NK-92 (cell line): ENCODE data around the gene PSMG3.
"Not testable (repeated sequence)": the region's sequence is repeated elsewhere in the genome, so short reads cannot be mapped to it uniquely, and the experiment has no call there.

ENCODE experiments used
- DNase-seq: peaks from one replicate; lab custom pipeline; 2025; ENCODE audit not compliant: unreplicated experiment; lab: John Stamatoyannopoulos, UW

PSMG3 gene

DNA sequence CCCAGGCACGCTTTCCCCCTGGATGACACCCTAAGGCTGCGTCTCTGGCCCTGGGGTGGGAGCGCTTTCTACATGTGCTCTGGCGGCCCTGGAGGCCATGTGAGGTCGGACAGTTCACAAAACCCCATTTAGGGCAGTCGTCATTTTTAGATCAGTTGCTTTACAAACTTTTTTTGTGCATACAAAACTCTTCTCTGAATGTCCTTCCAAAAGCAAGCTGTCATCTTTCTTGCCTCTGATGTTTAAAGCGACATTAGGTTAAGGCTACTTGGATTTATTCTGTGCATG lies 33.4 kb downstream of the PSMG3 start:
- DNase-seq: no peak

DNA sequence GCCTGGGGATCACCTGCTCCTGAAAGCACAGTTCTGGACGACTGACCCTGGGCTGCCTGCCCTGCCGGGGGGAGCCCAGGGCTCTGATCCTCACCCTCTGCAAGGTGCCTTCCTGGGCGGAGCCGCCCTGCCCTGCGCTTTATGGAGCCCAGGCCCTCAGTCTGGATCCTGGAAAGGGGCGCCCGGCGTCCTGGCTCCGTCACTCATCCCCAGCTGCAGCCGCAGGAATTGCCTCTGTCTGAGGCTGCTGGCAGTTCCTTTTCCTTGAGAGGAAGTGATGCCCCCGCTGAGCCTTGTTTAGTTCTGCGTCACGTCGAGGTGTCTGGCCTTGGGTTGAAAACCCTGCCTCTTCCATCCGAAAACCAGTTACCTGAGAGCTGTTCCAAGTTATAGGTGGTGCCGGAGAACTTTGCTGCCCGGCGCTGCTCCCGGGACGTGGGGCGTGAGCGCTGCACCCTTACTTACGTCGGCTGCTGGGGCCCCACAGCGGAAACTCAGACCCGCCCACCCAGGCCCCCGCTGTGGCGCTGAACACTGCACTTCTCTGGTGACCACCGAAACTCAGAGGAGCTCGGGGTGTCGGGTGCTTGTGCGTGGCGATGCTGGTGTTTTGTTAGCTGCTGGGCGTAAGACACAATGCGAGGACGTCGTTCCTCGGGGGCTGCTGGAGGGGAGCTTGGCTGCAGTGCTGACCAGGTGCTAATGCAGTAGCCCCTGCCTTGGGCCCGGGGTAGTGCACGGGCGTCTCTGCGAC lies 34.0 kb downstream of the PSMG3 start:
- DNase-seq: no peak

DNA sequence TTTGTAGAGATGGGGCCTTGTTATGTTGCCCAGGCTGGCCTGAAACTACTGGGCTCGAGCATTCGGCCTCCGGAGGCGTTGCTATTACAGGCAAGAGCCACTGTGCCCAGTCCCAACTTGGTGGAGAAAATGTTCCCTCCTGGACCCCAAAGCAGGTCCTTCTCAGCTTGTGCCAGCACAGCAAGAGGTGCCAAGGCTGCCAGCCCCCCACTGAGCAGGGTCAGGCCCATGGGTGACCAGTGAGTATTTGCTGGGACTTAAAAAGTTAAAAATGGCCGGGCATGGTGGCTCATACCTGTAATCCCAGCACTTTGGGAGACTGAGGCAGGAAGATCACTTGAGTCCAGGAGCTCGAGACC lies 34.8 kb downstream of the PSMG3 start:
- DNase-seq: no peak

DNA sequence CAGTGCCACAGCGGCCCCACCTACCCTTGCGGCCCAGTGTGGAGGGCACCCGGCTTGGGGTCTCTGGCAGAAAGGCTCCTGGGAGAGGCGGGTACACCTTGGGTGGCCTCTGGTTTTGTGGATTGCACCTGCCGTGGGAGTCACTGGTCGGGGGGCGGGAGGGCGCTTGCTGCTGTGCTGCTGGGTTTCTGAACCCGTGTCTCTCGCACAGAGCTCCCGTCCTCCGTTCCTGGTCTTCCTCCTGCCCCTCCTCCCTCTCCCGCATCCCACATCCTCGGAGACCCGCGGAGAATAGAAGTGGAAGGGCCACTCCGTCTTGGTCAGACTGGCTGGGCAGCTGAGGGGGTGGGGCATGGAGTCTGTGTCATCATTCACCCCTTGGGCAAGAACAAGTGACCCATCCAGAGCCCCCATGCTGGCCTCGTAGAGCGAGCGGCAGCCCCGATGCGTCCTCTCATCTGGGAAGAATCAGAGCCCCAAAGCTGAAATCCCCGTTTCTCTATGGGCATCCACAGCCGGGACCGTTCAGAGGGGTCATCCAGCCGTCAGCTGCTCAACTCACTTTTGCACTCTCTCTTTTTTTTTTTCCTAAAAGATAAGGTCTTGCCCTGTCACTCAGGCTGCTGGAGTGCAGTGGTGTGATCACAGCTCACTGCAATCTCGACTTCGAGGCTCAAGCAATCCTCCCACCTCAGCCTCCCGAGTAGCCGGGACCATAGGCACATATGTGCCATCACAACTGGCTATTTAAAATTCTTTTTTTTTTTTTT lies 35.3 kb downstream of the PSMG3 start:
- no peak for DNase-seq

DNA sequence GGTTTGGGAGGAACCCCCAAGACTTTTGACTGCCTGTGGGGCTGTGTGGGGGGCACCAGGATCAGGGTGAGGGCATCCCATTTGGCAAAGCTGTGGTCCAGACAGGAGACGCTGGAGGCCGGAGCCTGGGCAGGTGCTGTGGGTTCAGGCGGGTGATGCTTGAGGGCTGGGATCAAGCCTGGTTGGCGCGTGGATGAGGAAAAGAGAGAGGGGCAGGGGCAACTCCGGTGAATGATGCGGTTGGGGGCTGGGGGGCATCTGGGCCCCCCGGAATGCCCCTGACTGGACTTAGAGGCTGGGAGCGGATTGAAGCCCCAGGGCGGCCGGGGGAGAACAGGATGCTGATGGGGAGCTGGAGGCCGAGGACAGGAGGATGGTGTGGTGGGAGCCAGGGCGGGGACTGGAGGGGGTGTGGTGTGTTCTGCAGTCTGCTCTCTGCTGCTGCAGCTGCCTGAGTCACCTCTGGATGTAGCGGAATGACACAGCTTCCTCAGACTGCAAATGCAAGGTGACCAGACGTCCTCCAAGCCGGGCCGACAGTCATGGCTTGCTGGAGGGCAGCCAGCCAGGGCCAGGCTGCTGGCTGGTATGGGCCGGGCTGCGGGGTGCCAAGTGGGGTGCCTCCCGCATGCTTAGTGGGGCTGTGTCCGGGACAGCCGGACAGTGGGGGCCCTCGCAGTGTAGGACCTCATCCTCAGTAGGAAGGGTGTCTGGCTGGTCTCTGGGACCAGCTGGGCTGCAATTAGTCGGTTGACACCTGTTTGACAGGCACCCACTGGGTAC lies 36.1 kb downstream of the PSMG3 start:
- DNase-seq: no peak

DNA sequence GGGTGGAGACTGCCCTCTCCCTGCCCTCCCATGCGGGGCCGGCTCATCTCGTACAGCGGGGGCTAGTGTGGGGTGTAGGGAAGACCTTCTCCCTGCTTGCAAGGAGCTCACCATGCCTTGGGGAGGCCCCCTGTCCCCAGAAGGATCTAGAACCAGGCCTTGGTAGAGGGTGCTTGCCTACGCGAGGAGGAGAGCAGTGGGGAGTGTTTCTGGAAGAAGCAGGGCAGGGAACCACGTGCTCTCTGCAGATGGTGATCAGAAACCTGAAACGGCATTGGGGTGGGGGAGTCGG lies 36.6 kb downstream of the PSMG3 start:
- DNase-seq: no peak

DNA sequence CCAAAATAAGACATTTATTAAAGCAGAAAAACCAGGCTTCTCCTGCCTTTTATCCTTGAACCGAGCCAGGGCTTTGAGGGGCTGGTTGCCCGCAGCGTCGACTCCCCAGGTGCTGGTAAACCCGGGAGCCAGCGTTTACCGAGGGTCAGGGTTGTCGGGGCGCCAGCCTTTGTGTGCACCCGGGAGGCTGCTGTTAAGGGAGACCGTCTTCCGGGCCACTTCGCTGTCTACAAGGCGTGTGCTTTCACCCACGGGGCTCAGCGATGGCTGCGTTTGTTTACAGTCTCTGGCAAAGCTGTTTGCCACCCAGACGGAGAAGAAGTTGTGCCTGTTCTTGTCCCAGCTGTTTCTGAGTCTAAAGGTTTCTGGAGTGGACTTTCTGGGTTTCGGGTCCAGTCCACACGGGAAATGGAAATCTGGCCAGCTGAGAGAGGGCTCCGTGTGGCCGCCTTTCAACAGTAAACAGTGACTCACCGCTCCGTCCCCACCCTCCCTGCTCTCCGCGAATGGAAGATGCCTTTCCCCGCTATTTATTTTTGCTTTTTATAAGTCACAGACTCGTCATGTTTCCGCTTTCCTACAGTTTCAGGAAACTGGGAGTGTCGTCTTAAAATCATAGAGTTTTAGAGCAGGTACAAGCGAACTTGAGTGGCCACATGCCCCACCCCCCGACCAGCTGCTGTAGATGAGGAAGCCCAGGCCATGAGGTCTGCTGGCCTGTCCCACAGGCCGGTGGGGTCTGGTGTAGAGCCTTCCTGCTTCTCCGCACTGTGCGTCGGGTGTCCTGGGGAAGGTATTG lies 37.2 kb downstream of the PSMG3 start:
- no peak for DNase-seq

DNA sequence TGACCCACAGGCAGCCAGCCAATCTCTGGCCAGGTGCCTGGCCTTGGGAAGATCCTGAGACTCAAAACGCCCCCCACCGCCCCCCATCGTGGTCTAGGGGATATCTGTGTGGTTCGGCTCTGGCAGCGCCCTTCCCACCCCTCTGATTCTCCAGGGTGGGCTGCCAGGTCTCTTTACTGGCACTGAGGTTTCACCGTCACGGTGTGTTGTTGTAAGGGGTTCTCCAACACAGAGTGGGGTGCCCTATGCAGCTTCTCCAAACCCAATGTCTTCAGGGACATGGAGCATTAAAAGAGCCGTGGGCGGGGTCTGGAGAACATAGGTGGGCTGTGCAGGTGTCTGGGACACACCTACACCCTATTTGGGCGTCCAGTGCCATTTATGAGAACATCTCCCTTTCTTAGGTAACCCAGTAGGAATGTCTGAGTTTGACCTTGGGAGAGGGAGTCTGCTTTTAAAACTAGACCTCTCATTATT lies 37.8 kb downstream of the PSMG3 start:
- DNase-seq: no peak

DNA sequence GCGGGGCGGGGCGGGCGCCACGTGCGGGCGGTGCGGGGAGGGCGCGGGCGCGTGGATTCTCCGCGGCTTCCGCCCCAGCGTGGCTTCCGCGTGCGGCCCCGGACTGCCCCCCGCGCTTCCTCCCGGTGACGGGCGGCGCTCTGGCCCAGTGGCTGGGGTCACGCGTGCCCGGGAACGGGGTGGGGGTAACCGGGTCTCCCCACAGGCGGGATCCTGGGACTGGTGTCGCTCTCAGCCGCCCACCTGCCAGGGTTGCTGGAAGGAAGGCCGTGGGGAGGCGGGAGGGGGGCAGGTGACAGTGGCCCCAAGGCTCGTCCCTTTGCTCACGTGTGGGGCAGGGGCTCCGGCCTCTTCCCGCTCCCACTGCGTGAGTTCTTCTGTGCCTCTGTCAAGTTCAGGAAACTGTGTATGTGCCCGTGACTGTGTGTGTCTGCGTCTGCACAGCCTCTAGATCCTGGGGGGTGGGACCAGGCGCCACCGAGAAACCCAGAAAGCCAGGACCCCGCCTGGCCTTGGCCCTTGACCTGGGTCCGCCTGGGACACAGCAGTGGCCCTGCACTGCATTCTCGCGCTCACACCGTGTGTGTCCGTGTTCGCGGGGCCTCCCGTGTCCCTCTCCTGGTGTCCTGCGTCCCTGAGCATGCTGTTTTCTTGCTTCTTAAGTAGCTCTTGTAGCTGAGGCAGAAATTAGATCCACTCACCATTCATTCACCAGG lies 38.4 kb downstream of the PSMG3 start:
- DNase-seq: no peak

DNA sequence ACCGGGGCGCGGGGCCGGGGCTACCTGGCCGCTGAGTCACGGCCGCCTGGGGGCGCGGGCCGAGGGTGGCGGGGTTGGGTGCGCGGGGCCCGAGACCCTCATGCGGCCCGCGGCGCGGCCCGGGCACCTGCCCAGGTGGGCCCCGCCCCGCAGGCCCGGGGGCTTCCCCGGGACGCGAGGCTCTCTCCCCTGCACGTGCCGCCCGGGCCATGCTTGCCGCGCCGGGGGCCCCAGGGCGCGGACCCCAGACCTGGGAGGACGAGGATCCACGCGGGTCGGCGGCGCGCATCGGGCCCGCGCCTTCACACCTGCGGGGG lies 38.9 kb downstream of the PSMG3 start:
- no peak for DNase-seq

DNA sequence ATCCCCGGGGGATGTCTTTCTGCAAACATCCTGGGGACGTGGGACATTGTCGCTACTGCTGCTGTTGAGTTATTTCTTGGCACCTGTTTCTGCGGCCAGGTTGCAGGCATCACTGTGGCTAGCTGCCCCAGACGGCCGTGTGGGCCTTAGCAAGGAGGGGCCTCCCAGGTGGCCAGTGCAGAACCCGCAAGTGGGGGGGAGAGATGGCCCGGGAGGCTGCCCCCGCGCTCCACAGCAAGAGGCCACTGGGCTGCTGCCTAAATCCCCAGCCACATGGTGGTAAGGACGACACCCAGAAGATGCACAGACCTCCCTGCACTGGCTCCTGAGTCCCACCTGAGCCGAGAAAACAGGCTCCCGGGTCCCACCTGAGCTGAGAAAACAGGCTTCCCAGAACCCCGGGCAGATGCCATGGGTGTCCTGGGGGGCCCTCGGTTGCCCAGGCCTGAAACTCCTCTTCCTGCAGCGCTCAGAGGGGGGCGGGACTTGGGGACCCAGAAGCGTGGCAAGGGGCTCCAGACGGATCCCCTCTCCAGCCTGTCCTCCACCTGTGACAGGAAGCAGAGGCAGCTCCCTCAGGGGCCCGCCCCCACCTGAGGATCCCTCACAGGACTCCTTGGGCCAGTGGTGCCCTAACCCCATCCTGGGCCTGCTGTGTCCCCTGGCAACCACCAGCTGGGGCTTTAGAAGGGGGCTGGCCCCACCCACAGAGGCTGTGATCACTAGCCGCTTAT lies 40.3 kb downstream of the PSMG3 start:
- DNase-seq: no peak

DNA sequence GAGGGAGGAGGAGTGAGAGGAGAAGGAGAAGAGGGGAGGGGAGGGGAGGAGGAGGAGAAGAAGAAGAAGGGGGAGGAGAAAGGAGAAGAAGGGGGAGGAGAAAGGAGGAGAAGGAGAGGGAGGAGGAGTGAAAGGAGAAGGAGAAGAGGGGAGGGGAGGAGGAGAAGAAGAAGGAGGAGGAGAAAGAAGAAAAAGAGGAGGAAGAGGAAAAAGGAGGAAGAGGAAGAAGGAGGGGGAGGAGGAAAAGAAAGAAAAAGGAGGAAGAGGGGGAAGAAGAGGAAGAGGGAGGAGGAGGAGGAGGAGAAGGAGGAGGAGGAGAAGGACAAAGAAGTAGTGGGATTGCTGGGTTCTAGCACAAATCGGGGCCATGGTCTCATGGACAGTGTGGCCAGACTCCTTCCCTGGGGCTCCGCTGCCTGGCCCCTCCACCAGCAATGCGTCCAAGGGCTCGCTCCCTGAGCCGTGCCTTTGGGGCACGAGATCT lies 43.5 kb downstream of the PSMG3 start:
- DNase-seq: no peak

DNA sequence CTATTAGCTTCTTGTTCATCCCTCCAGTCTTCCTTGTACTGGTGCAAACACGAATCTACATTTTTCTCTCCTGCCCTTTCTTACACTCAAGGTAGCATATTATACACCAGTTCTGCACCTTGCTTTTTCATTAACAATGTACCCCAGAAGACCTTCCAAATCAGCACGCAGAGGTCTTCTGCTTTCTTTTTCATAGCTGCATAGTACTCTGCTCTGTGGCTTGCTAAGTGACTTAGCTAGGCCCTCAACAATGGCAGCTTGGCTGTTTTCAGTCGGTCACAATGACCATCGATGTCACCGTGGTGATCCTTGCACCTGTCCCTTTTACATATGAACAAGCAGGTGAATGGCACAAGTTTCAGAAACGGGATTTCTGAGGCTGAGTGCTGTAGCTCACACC lies 44.4 kb downstream of the PSMG3 start:
- no peak for DNase-seq

DNA sequence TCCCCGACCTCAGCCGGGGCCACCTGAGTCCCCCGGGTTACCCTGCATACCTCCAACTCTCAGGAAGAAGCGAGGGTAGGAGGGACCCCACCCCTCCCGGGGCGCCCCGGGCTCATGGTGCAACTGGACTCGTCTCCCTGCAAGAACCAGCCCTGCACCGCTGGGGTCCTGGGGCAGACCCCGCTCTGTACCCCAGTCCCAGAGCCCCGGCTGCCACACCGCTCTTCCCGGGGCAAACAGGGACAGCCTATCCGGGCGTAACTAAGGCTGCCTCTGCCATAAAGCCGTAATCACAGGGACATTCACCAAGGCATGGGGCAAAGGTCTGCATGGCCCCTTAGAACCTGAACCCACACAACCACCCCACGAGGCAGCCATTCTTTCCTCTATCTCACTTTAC lies 46.0 kb downstream of the PSMG3 start:
- no peak for DNase-seq

DNA sequence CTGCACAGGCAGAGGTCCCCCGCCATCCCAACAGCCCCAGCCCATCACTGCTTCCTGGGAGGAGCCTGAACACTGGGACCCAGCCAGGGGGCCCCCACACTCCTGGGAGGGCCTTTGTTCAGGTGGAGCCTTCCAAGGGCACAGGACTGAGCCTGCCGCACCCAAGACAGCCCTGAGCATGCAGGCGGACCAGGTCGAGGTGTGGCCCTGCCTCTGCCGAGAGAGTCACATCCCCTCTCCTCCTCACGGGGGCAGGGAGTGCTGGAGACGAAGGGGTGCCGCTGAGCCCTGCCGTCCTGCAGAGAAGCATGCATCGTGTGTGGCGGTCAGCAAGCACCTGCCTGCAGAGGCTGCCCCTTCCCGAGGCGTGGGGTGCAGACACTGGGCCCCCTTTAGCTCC lies 46.6 kb downstream of the PSMG3 start:
- DNase-seq: no peak

DNA sequence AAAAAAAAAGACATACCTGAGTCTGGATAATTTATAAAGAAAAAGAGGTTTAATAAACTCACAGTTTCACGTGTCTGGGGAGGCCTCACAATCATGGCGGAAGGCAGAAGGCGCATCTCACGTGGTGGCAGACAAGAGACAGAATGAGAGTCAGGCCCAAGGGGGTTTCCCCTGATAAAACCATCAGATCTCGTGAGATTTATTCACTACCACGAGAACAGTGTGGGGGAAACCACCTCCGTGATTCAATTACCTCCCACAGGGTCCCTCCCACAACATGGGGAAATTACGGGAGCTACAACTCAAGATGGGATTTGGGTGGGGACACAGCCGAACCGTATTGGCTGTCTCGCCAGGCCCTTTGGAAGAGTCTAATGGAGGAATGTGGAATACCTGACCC lies 48.4 kb downstream of the PSMG3 start:
- no peak for DNase-seq

DNA sequence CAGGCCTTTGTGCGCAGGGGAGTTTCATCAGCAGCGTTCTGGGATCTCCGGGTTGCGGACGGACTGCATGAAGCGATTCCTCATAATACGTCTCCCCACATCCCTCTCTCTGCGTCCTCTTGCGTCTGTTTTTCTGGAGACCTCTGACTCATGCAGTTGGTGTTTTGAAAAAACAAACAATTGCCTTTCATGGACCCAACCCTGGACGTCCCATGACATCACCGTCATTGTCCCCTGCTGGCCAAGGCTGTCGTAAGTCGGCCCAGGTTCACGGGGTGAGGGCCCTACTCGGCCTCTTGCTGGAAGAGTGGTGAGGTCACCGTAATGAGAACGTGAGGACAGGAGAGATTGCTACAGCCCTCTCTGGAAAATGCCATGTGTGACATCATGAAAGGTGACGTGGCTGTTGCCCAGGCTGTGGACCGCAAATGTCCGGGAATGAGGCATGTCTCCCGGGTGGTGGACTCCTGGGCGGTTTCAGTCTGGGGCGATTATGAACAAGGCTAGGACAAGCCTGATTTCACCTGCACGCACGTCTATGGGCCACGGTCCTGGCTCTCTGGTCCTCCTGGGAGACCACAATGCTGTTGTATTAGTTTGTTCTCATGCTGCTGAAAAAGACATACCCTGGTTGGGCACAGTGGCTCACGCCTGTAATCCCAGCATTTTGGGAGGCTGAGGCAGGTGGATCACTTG lies 49.1 kb downstream of the PSMG3 start:
- DNase-seq: no peak

DNA sequence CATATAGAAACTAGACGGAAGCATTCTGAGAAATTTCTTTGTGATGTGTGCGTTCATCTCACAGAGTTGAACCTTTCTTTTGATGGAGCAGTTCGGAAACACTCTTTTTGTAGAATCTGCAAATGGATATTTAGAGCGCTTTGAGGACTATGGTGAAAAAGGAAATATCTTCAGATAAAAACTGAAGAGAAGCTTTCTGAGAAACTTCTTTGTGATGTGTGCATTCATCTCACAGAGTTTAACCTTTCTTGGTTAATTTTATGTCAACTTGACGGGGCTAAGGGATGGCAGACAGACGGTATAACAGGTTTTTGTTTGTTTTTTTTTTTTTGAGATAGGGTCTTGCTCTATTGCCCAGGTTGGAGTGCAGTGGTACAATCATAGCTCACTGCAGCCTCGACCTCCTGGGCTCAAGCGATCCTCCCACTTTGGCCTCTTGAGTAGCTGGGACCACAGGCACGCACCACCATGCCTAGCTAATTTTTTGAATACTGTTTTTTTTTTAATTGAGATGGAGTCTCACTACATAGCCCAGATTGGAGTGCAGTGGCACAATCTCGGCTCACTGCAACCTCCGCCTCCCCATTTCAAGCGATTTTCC lies 50.4 kb downstream of the PSMG3 start:
- not testable (repeated sequence) for DNase-seq
